Endothelial cell of umbilical vein (primary cell): Measurements from ENCODE around the gene KAZN.

Experiments used
- CTCF ChIP-seq, 2 donors: IDR thresholded peaks; 1 replicate in 1 of 2; 2 replicates in 1 of 2; pipeline ENCODE4 v1.5.1; 2011; ENCODE audit warnings: low read length in 2 of 2, mild to moderate bottlenecking in 2 of 2, moderate library complexity in 2 of 2, control low read depth in 1 of 2, inconsistent platforms in 1 of 2, low read depth in 1 of 2; ENCODE audit not compliant: insufficient read depth in 1 of 2; ENCODE audit errors: extremely low read depth in 1 of 2
- EZH2 ChIP-seq: IDR thresholded peaks from 2 replicates; pipeline ENCODE4 v1.6.1; 2012; ENCODE audit warnings: borderline replicate concordance, low read depth, mild to moderate bottlenecking, moderate library complexity, low read length, inconsistent platforms; ENCODE audit not compliant: severe bottlenecking
- FOS ChIP-seq: IDR thresholded peaks from 2 replicates; pipeline ENCODE4 v1.6.1; 2011; ENCODE audit warnings: mild to moderate bottlenecking, low read length, moderate library complexity, borderline replicate concordance; ENCODE audit not compliant: insufficient read depth
- POLR2A ChIP-seq: IDR thresholded peaks from 2 replicates; pipeline ENCODE4 v1.6.1; 2012; ENCODE audit warnings: low read depth, mild to moderate bottlenecking, control low read depth, low read length
- POLR2AphosphoS5 ChIP-seq: IDR thresholded peaks from 2 replicates; pipeline ENCODE4 v1.6.1; 2012; ENCODE audit warnings: low read depth, mild to moderate bottlenecking, control low read depth, low read length, moderate library complexity; ENCODE audit not compliant: insufficient read depth

GRCh38 chr1:15153842-15154479 is 555.5 kb downstream of the KAZN start:
- TF ChIP-seq CTCF (IDR thresholded peaks at IDR 0.05; ENCODE audit: extremely low read depth in 1 of 2, insufficient read depth in 1 of 2, low read depth in 1 of 2, low read length in 2 of 2) (peak; percentile 77 to 82), POLR2A (peak; percentile 3), POLR2AphosphoS5 (no peak), FOS (no peak), EZH2 (no peak)
